GM11168 (cell line): ENCODE data around the gene SLX9.

Experiments used
- in situ Hi-C: fragments of 300-500 bp; cut with MboI; formaldehyde crosslinking; loops from one replicate; pipeline ENCODE4 v1.12.0; 2022; ENCODE audit warnings: low sequenced_read_pairs; ENCODE audit not compliant: unreplicated experiment

The SLX9 gene

GRCh38 chr21:44939532-44940115 lies at the start of gene SLX9:
TSS of gene SLX9 (plus strand) at chr21:44940029. CDS start at chr21:44940058, 29 bp downstream.
- in situ Hi-C loops, result no loop called here

GRCh38 chr21:44890338-44890931 lies 49.4 kb upstream of the SLX9 start:
- in situ Hi-C loops, result no loop called here

- in situ Hi-C loops, result no loop called here
These were observed 48.8 kb upstream of the SLX9 start for GRCh38 chr21:44890961-44891541.

- in situ Hi-C loops, result no loop called here
These were observed 48.2 kb upstream of the SLX9 start for GRCh38 chr21:44891631-44892031.

GRCh38 chr21:44892095-44892494 lies 47.7 kb upstream of the SLX9 start:
- in situ Hi-C loops, result no loop called here

- in situ Hi-C loops, result no loop called here
These were observed 47.1 kb upstream of the SLX9 start for GRCh38 chr21:44892536-44893277.

- in situ Hi-C loops, result no loop called here
These were observed 46.6 kb upstream of the SLX9 start for GRCh38 chr21:44893278-44893556.

GRCh38 chr21:44893948-44894656 lies 45.7 kb upstream of the SLX9 start:
- in situ Hi-C loops, result no loop called here

GRCh38 chr21:44894687-44895302 lies 45.0 kb upstream of the SLX9 start:
- in situ Hi-C loops, result no loop called here

GRCh38 chr21:44895859-44896258 lies 44.0 kb upstream of the SLX9 start:
- in situ Hi-C loops, result no loop called here

GRCh38 chr21:44896561-44897286 lies 43.1 kb upstream of the SLX9 start:
- in situ Hi-C loops, result no loop called here

- in situ Hi-C loops, result no loop called here
These were observed 42.4 kb upstream of the SLX9 start for GRCh38 chr21:44897326-44898010.

- in situ Hi-C loops, result no loop called here
These were observed 41.8 kb upstream of the SLX9 start for GRCh38 chr21:44898011-44898488.

- in situ Hi-C loops, result no loop called here
These were observed 40.7 kb upstream of the SLX9 start for GRCh38 chr21:44898851-44899767.

GRCh38 chr21:44899768-44900558 lies 39.9 kb upstream of the SLX9 start:
- in situ Hi-C loops, result no loop called here

GRCh38 chr21:44900559-44901251 lies 39.1 kb upstream of the SLX9 start:
- in situ Hi-C loops, result no loop called here
